Measurements from ENCODE around the gene ASRGL1. TPM values are rescaled to one million over a fixed set of nuclear protein-coding genes. Genes with fewer than 3 reads are reported as not detected.

The ASRGL1 gene
- total RNA-seq (2021) (36.3 to 51.6 TPM (median 41.5 TPM) in 3 replicates), Bru-seq, nascent RNA (percentile 65 among the genes with signal in this experiment)
- long read RNA-seq, experiment 1, transcript ASRGL1-202 (7 exons, 2,270 nt): minor isoform, 30 of 193 reads
- long read RNA-seq, experiment 1, transcript ASRGL1-210 (4 exons, 639 nt): minor isoform, 19 of 193 reads
- long read RNA-seq, experiment 1, transcript ASRGL1-201 (7 exons, 2,182 nt): major isoform, 87 of 193 reads
- long read RNA-seq, experiment 1, transcript ASRGL1-211 (6 exons, 1,161 nt): minor isoform, 5 of 193 reads
- long read RNA-seq, experiment 1, partial matches to known transcripts: 12 of 193 reads
- long read RNA-seq, experiment 1, other reads (novel, unspliced or antisense): 34 of 193 reads
- long read RNA-seq, experiment 2, transcript ASRGL1-202 (7 exons, 2,270 nt): minor isoform, 5 of 39 reads
- long read RNA-seq, experiment 2, transcript ASRGL1-201 (7 exons, 2,182 nt): major isoform, 11 of 39 reads
- long read RNA-seq, experiment 2, transcript ASRGL1-210 (4 exons, 639 nt): minor isoform, 10 of 39 reads
- long read RNA-seq, experiment 2, partial matches to known transcripts: 5 of 39 reads
- long read RNA-seq, experiment 2, other reads (novel, unspliced or antisense): 7 of 39 reads
- long read RNA-seq, experiment 3, transcript ASRGL1-201 (7 exons, 2,182 nt): major isoform, 48 of 82 reads
- long read RNA-seq, experiment 3, transcript ASRGL1-202 (7 exons, 2,270 nt): minor isoform, 8 of 82 reads
- long read RNA-seq, experiment 3, partial matches to known transcripts: 11 of 82 reads
- long read RNA-seq, experiment 3, other reads (novel, unspliced or antisense): 7 of 82 reads

DNA sequence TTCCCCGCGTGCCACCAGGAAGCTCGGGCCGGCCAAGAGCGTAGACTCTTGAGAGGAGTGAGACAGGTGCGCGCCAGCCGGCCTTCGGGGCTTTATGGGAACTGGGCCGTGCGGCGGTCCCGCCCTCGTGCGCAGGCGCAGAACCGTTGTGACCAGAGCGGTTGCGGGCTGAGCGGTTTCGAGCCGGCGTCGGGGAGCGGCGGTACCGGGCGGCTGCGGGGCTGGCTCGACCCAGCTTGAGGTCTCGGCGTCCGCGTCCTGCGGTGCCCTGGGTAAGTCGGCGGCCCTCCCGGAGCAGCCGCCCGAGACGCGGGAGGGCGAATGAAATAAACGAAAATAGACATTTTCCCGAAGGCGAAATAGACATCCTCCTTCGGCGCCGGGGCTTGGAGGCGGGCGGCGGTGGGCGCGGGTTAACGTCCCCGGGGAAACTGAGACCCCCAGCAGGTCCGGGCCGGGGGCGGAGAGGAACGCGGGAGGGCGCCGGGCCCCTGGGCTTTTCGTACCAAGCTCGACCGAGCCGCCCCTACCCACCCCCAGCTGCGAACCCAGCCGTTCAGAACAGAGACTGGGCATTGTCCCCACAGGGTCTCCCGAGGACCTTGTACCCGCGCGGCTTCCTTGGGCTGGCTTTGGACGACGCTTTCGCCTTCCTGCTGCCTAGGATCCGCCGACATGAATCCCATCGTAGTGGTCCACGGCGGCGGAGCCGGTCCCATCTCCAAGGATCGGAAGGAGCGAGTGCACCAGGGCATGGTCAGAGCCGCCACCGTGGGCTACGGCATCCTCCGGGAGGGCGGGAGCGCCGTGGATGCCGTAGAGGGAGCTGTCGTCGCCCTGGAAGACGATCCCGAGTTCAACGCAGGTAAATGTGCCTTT lies at the start of gene ASRGL1:
Gene ASRGL1, plus strand, starts transcription at position 146 of the 879 bp plus-strand sequence. Its CDS starts 530 bp downstream, at position 676.
- H3K27ac Mint-ChIP-seq: peak within 1 kb of the TSS; percentile 68; the same call in 1 of the 2 replicates
- DNase-seq (ENCODE audit: low spot score) (peak; percentile 93), ATAC-seq (peak; percentile 90)
- H3K9me3 Mint-ChIP-seq: no peaks in the 10 kb centered on the region
- H3K36me3 Mint-ChIP-seq: no peaks in the 10 kb centered on the region
- ChIA-PET POLR2A (interaction anchor here (1.1 to 1.4 kb wide), 2 partner anchors 155 to 254 kb away, joined by 3 to 4 read pairs; partner anchors contain the start of gene TUT1), CTCF (interaction anchor here (0.5 to 1.9 kb wide), 10 partner anchors 12 to 236 kb away, joined by 3 to 7 read pairs (median 5); partner anchors contain the start of gene EEF1G)
- peaks cover 35% of the 10 kb centered on the region for H3K27me3 Mint-ChIP-seq (ENCODE audit: low read depth)
- peaks cover 26% of the 10 kb centered on the region for H3K4me1 Mint-ChIP-seq
- peak within 1 kb of the TSS; percentile 92 for H3K4me3 Mint-ChIP-seq
- TF ChIP-seq FOXK1 (CRISPR knock-in tag; IDR thresholded peaks at IDR 0.05): peak; percentile 19; the same call in 1 of the 2 replicates
- TF ChIP-seq CREM (CRISPR knock-in tag; IDR thresholded peaks at IDR 0.05): 0 out of 2 replicates have a peak, but pooled peaks have one; percentile 21
- TF ChIP-seq TEAD4 (CRISPR knock-in tag; IDR thresholded peaks at IDR 0.05): no peak
- no peak for TF ChIP-seq PRRX2 (CRISPR knock-in tag; IDR thresholded peaks at IDR 0.05)
- TF ChIP-seq, protein P1, sequence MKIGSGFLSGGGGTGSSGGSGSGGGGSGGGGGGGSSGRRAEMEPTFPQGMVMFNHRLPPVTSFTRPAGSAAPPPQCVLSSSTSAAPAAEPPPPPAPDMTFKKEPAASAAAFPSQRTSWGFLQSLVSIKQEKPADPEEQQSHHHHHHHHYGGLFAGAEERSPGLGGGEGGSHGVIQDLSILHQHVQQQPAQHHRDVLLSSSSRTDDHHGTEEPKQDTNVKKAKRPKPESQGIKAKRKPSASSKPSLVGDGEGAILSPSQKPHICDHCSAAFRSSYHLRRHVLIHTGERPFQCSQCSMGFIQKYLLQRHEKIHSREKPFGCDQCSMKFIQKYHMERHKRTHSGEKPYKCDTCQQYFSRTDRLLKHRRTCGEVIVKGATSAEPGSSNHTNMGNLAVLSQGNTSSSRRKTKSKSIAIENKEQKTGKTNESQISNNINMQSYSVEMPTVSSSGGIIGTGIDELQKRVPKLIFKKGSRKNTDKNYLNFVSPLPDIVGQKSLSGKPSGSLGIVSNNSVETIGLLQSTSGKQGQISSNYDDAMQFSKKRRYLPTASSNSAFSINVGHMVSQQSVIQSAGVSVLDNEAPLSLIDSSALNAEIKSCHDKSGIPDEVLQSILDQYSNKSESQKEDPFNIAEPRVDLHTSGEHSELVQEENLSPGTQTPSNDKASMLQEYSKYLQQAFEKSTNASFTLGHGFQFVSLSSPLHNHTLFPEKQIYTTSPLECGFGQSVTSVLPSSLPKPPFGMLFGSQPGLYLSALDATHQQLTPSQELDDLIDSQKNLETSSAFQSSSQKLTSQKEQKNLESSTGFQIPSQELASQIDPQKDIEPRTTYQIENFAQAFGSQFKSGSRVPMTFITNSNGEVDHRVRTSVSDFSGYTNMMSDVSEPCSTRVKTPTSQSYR (CRISPR knock-in tag; IDR thresholded peaks at IDR 0.05): peak; percentile 4; the same call in 1 of the 2 replicates
- TF ChIP-seq, protein P2, sequence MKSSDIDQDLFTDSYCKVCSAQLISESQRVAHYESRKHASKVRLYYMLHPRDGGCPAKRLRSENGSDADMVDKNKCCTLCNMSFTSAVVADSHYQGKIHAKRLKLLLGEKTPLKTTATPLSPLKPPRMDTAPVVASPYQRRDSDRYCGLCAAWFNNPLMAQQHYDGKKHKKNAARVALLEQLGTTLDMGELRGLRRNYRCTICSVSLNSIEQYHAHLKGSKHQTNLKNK (CRISPR knock-in tag; IDR thresholded peaks at IDR 0.05): no peak
- TF ChIP-seq, protein P3, sequence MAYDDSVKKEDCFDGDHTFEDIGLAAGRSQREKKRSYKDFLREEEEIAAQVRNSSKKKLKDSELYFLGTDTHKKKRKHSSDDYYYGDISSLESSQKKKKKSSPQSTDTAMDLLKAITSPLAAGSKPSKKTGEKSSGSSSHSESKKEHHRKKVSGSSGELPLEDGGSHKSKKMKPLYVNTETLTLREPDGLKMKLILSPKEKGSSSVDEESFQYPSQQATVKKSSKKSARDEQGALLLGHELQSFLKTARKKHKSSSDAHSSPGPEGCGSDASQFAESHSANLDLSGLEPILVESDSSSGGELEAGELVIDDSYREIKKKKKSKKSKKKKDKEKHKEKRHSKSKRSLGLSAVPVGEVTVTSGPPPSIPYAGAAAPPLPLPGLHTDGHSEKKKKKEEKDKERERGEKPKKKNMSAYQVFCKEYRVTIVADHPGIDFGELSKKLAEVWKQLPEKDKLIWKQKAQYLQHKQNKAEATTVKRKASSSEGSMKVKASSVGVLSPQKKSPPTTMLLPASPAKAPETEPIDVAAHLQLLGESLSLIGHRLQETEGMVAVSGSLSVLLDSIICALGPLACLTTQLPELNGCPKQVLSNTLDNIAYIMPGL (CRISPR knock-in tag; IDR thresholded peaks at IDR 0.05): peak; percentile 79
- no peak for TF ChIP-seq ELF4 (CRISPR knock-in tag; IDR thresholded peaks at IDR 0.05; ENCODE audit: low read depth)
- TF ChIP-seq, protein P4, sequence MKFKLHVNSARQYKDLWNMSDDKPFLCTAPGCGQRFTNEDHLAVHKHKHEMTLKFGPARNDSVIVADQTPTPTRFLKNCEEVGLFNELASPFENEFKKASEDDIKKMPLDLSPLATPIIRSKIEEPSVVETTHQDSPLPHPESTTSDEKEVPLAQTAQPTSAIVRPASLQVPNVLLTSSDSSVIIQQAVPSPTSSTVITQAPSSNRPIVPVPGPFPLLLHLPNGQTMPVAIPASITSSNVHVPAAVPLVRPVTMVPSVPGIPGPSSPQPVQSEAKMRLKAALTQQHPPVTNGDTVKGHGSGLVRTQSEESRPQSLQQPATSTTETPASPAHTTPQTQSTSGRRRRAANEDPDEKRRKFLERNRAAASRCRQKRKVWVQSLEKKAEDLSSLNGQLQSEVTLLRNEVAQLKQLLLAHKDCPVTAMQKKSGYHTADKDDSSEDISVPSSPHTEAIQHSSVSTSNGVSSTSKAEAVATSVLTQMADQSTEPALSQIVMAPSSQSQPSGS (CRISPR knock-in tag; IDR thresholded peaks at IDR 0.05; ENCODE audit: borderline replicate concordance, low read depth): no peak
- no peak for TF ChIP-seq RORB (CRISPR knock-in tag; IDR thresholded peaks at IDR 0.05)
- TF ChIP-seq MYBL2 (CRISPR knock-in tag; IDR thresholded peaks at IDR 0.05): 0 out of 2 replicates have a peak, but pooled peaks have one; percentile 80
- no peak for TF ChIP-seq HMGA2 (CRISPR knock-in tag; IDR thresholded peaks at IDR 0.05)
- TF ChIP-seq CBFB (CRISPR knock-in tag; IDR thresholded peaks at IDR 0.05; ENCODE audit: low read depth): no peak
- TF ChIP-seq GTF2I (CRISPR knock-in tag; conservative IDR thresholded peaks at IDR 0.05): no peak
- TF ChIP-seq, protein P5, sequence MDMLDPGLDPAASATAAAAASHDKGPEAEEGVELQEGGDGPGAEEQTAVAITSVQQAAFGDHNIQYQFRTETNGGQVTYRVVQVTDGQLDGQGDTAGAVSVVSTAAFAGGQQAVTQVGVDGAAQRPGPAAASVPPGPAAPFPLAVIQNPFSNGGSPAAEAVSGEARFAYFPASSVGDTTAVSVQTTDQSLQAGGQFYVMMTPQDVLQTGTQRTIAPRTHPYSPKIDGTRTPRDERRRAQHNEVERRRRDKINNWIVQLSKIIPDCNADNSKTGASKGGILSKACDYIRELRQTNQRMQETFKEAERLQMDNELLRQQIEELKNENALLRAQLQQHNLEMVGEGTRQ (CRISPR knock-in tag; IDR thresholded peaks at IDR 0.05): no peak
- TF ChIP-seq RELA (CRISPR knock-in tag; IDR thresholded peaks at IDR 0.05; ENCODE audit: borderline replicate concordance): peak; percentile 88; the same call in 1 of the 2 replicates
- TF ChIP-seq, protein P6, sequence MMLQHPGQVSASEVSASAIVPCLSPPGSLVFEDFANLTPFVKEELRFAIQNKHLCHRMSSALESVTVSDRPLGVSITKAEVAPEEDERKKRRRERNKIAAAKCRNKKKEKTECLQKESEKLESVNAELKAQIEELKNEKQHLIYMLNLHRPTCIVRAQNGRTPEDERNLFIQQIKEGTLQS (CRISPR knock-in tag; conservative IDR thresholded peaks at IDR 0.05): no peak
- no peak for TF ChIP-seq NFYB (CRISPR knock-in tag; conservative IDR thresholded peaks at IDR 0.05; ENCODE audit: low read depth)
- TF ChIP-seq SP1 (CRISPR knock-in tag; conservative IDR thresholded peaks at IDR 0.05): 0 out of 2 replicates have a peak, but pooled peaks have one; percentile 48
- TF ChIP-seq NR2C2 (CRISPR knock-in tag; IDR thresholded peaks at IDR 0.05): no peak
- TF ChIP-seq, protein P7, sequence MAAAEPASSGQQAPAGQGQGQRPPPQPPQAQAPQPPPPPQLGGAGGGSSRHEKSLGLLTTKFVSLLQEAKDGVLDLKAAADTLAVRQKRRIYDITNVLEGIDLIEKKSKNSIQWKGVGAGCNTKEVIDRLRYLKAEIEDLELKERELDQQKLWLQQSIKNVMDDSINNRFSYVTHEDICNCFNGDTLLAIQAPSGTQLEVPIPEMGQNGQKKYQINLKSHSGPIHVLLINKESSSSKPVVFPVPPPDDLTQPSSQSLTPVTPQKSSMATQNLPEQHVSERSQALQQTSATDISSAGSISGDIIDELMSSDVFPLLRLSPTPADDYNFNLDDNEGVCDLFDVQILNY (CRISPR knock-in tag; IDR thresholded peaks at IDR 0.05): peak; percentile 89
- 0 out of 2 replicates have a peak, but pooled peaks have one; percentile 50 for TF ChIP-seq ESRRA (CRISPR knock-in tag; IDR thresholded peaks at IDR 0.05; ENCODE audit: borderline replicate concordance)
- TF ChIP-seq ZBTB21 (CRISPR knock-in tag; IDR thresholded peaks at IDR 0.05; ENCODE audit: borderline replicate concordance): no peak

Measured in WTC11 (cell line).